Measurements from ENCODE around the gene TUBGCP5. TPM values are rescaled to one million over a fixed set of nuclear protein-coding genes. Genes with fewer than 3 reads are reported as not detected.

TUBGCP5 gene
- total and polyA plus RNA-seq, 10 of the 15 experiments (the other 5 are each of a cell fraction or from before 2014, with no cell fraction given) = 6.4 to 29.2 (median 20.2) TPM

DNA sequence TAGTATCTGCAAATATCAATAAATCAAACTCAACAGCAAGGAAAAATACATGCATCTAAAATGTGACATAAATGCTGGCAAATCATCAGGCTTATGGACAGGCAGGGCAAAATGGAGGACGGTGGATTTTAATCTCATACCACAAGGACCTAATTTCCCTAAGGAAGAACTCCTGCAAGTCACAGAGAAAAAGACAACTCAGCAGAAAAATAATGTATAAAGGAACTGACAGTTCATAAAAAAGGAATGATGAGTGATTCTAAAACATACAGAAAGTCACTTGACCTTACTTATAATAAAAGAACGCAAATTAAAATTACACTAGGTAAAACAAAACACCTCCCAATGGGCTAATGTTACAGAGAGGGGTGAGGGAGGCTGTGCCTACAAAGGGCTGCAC lies 17.2 kb downstream of the TUBGCP5 start:
- Histone ChIP-seq H3K9me3 (replicated peaks; ENCODE audit: control insufficient read depth, insufficient read depth, low read length) (no peaks in the 10 kb centered on the region), H3K27me3 (replicated peaks in 1 of 2; ENCODE audit: control insufficient read depth in 2 of 2, insufficient read depth in 2 of 2, low read length in 1 of 2) (no peaks in the 10 kb centered on the region), H3K36me3 (ENCODE audit: control insufficient read depth in 2 of 2, insufficient read depth in 2 of 2, low read length in 1 of 2) (peaks cover 6 to 38% of the 10 kb centered on the region in 2 experiments; a peak in 3 of 4 replicates), H3K4me2 (ENCODE audit: control insufficient read depth, insufficient read depth) (no peak overlapping the region), H3K79me2 (ENCODE audit: control insufficient read depth, insufficient read depth, low read length) (no peaks in the 10 kb centered on the region), H3K4me3 (no peak overlapping the region), H2AFZ (ENCODE audit: control insufficient read depth, low read depth, low read length) (no peak overlapping the region), H3K9ac (ENCODE audit: control insufficient read depth, insufficient read depth, low read length) (no peak overlapping the region), H4K20me1 (ENCODE audit: control insufficient read depth, insufficient read depth) (no peaks in the 10 kb centered on the region), H3K4me1 (ENCODE audit: control insufficient read depth, insufficient read depth, low read length) (no peaks in the 10 kb centered on the region), H3K27ac (ENCODE audit: control insufficient read depth, insufficient read depth) (no peak overlapping the region)
- no peak for DNase-seq (ENCODE audit: low read depth, low spot score)
- ATAC-seq = no peak
- no TSS peak for BruUV-seq (replicated peaks)
- SMC1A ChIA-PET (ENCODE audit: uncharacterized antibody, unreplicated experiment) = no interaction called here
- intact Hi-C loops (cut with micrococcal nuclease; ENCODE audit: unreplicated experiment) = no loop called here
- POLR2A ChIA-PET = no interaction called here
- CTCF ChIA-PET = interaction anchor here (1.5 to 4.0 kb wide), 2 partner anchors 11 to 14 kb away, joined by 3 to 21 read pairs; no protein-coding TSS in a partner anchor
- TF ChIP-seq, protein P1, sequence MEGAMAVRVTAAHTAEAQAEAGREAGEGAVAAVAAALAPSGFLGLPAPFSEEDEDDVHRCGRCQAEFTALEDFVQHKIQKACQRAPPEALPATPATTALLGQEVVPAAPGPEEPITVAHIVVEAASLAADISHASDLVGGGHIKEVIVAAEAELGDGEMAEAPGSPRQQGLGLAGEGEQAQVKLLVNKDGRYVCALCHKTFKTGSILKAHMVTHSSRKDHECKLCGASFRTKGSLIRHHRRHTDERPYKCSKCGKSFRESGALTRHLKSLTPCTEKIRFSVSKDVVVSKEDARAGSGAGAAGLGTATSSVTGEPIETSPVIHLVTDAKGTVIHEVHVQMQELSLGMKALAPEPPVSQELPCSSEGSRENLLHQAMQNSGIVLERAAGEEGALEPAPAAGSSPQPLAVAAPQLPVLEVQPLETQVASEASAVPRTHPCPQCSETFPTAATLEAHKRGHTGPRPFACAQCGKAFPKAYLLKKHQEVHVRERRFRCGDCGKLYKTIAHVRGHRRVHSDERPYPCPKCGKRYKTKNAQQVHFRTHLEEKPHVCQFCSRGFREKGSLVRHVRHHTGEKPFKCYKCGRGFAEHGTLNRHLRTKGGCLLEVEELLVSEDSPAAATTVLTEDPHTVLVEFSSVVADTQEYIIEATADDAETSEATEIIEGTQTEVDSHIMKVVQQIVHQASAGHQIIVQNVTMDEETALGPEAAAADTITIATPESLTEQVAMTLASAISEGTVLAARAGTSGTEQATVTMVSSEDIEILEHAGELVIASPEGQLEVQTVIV (IDR thresholded peaks at IDR 0.05; ENCODE audit: borderline replicate concordance, partially characterized antibody) = no peak
- TF ChIP-seq ZNF274 (IDR thresholded peaks at IDR 0.05; ENCODE audit: insufficient read depth, insufficient read length) (no peak), RAD51 (IDR thresholded peaks at IDR 0.05) (no peak), NFYB (IDR thresholded peaks at IDR 0.05; ENCODE audit: insufficient read depth, low read depth, low read length) (no peak), SMARCA5 (IDR thresholded peaks at IDR 0.05) (no peak), CTCF (IDR thresholded peaks at IDR 0.05 in 2 of 3, conservative IDR thresholded peaks at IDR 0.05 in 1 of 3; ENCODE audit: control insufficient read depth in 2 of 3, extremely low read depth in 1 of 3, insufficient read depth in 1 of 3, low read depth in 3 of 3, low read length in 3 of 3) (no peak), MEF2A (IDR thresholded peaks at IDR 0.05; ENCODE audit: insufficient read depth, low read depth, low read length) (no peak), ZBTB33 (IDR thresholded peaks at IDR 0.05) (no peak), ZNF687 (IDR thresholded peaks at IDR 0.05) (no peak), MAX (IDR thresholded peaks at IDR 0.05; ENCODE audit: low read depth, low read length) (no peak)
- in situ Hi-C loops (cut with MboI) = no loop called here
- WGBS (ENCODE audit: insufficient coverage, insufficient replicate concordance, low lambda C conversion rate, missing lambda C conversion rate) = 100% methylated on average over 2 of the region's 2 CpGs
- FAIRE-seq = no peak
- RAD21 ChIA-PET (ENCODE audit: unreplicated experiment) = no interaction called here
